Measurements from ENCODE around the gene TRIM3. TPM values are rescaled to one million over a fixed set of nuclear protein-coding genes. Genes with fewer than 3 reads are reported as not detected.

The TRIM3 gene
- total RNA-seq, 1 experiment from 2014 or later: 20.3 TPM

DNA sequence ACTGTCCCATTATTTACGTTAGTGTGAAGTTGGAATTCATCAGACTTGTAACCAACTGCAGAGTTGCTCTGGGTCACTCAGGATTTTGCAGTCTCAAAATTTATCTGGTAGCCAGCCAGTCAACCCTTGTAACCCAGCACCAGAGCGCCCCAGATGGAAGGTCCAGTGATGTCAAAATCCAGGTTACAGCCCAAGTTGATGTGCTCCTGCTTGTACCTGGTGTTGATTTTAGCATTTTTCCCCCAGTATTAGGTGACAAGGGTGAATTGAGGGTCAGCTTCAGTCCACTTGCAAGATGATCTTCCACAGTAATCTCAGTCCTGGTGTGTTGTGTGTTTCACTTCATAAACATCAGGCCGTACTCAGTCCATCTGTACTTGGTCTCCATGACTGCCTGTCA lies 15.1 kb upstream of the TRIM3 start:
- Histone ChIP-seq H3K9me3 (ENCODE audit: low read length) (no peaks in the 10 kb centered on the region), H3K9ac (ENCODE audit: low read length) (no peak overlapping the region), H3K4me2 (ENCODE audit: low read length) (no peak overlapping the region), H3K27me3 (ENCODE audit: low read length) (no peaks in the 10 kb centered on the region), H4K20me1 (ENCODE audit: low read length) (no peaks in the 10 kb centered on the region), H3F3A (ENCODE audit: low read length, unreplicated experiment) (no peaks in the 10 kb centered on the region), H3K79me2 (ENCODE audit: low read length) (peaks cover 7% of the 10 kb centered on the region), H3K9me2 (replicated peaks; ENCODE audit: low read length) (no peaks in the 10 kb centered on the region), H3K27ac (ENCODE audit: low read length) (no peak overlapping the region), H3K4me3 (ENCODE audit: low read length) (no peak overlapping the region), H3K36me3 (ENCODE audit: low read depth, low read length) (peaks cover 18% of the 10 kb centered on the region), H2AFZ (ENCODE audit: low read length) (no peak overlapping the region), H3K4me1 (ENCODE audit: insufficient read depth, low read length) (no peaks in the 10 kb centered on the region)
- ATAC-seq (no peak; the same call in 1 of the 2 replicates), DNase-seq (no peak)
- no TSS peak for BruUV-seq (replicated peaks)
- TF ChIP-seq EZH2 (IDR thresholded peaks at IDR 0.05; ENCODE audit: low read length, unreplicated experiment): no peak
- TF ChIP-seq EZH2phosphoT487 (IDR thresholded peaks at IDR 0.05; ENCODE audit: borderline replicate concordance, low read length): no peak
- TF ChIP-seq CTCF (conservative IDR thresholded peaks at IDR 0.05; ENCODE audit: low read depth, low read length): no peak
- intact Hi-C loops (cut with micrococcal nuclease): loop anchor here (2.0 kb wide), 1 partner anchor 14 kb away; no protein-coding TSS in a partner anchor
- ChIA-PET POLR2A (ENCODE audit: unreplicated experiment) (no interaction called here), CTCF (no interaction called here)

GRCh38 chr11:6488342-6488741 lies 14.6 kb upstream of the TRIM3 start:
- Histone ChIP-seq H4K20me1 (ENCODE audit: low read length) (no peaks in the 10 kb centered on the region), H3K9me3 (ENCODE audit: low read length) (no peaks in the 10 kb centered on the region), H3K4me3 (ENCODE audit: low read length) (no peak overlapping the region), H3K27me3 (ENCODE audit: low read length) (no peaks in the 10 kb centered on the region), H3K36me3 (ENCODE audit: low read depth, low read length) (peaks cover 23% of the 10 kb centered on the region), H3F3A (ENCODE audit: low read length, unreplicated experiment) (no peaks in the 10 kb centered on the region), H3K4me2 (ENCODE audit: low read length) (no peak overlapping the region), H3K4me1 (ENCODE audit: insufficient read depth, low read length) (no peaks in the 10 kb centered on the region), H3K9me2 (replicated peaks; ENCODE audit: low read length) (no peaks in the 10 kb centered on the region), H3K79me2 (ENCODE audit: low read length) (peaks cover 12% of the 10 kb centered on the region), H3K9ac (ENCODE audit: low read length) (no peak overlapping the region), H3K27ac (ENCODE audit: low read length) (no peak overlapping the region), H2AFZ (ENCODE audit: low read length) (no peak overlapping the region)
- POLR2A ChIA-PET (ENCODE audit: unreplicated experiment): no interaction called here
- intact Hi-C loops (cut with micrococcal nuclease): loop anchor here (2.0 kb wide), 1 partner anchor 14 kb away; no protein-coding TSS in a partner anchor
- CTCF ChIA-PET: no interaction called here
- DNase-seq (no peak), ATAC-seq (no peak)
- no peak for TF ChIP-seq CTCF (conservative IDR thresholded peaks at IDR 0.05; ENCODE audit: low read depth, low read length)
- TF ChIP-seq EZH2 (IDR thresholded peaks at IDR 0.05; ENCODE audit: low read length, unreplicated experiment): no peak
- TF ChIP-seq EZH2phosphoT487 (IDR thresholded peaks at IDR 0.05; ENCODE audit: borderline replicate concordance, low read length): no peak
- BruUV-seq (replicated peaks): no TSS peak

GRCh38 chr11:6486938-6487337 lies 13.2 kb upstream of the TRIM3 start:
- BruUV-seq (replicated peaks): no TSS peak
- ChIA-PET CTCF (no interaction called here), POLR2A (ENCODE audit: unreplicated experiment) (no interaction called here)
- Histone ChIP-seq H3K9ac (ENCODE audit: low read length) (no peak overlapping the region), H3K79me2 (ENCODE audit: low read length) (peaks cover 26% of the 10 kb centered on the region), H3K4me2 (ENCODE audit: low read length) (no peak overlapping the region), H3K36me3 (ENCODE audit: low read depth, low read length) (peaks cover 34% of the 10 kb centered on the region), H3K9me2 (replicated peaks; ENCODE audit: low read length) (no peaks in the 10 kb centered on the region), H3F3A (ENCODE audit: low read length, unreplicated experiment) (no peaks in the 10 kb centered on the region), H3K27me3 (ENCODE audit: low read length) (no peaks in the 10 kb centered on the region), H3K4me3 (ENCODE audit: low read length) (no peak overlapping the region), H3K27ac (ENCODE audit: low read length) (no peak overlapping the region), H3K9me3 (ENCODE audit: low read length) (no peaks in the 10 kb centered on the region), H3K4me1 (ENCODE audit: insufficient read depth, low read length) (peaks cover 7% of the 10 kb centered on the region), H2AFZ (ENCODE audit: low read length) (no peak overlapping the region), H4K20me1 (ENCODE audit: low read length) (no peaks in the 10 kb centered on the region)
- DNase-seq: no peak
- TF ChIP-seq EZH2 (IDR thresholded peaks at IDR 0.05; ENCODE audit: low read length, unreplicated experiment): no peak
- TF ChIP-seq EZH2phosphoT487 (IDR thresholded peaks at IDR 0.05; ENCODE audit: borderline replicate concordance, low read length): no peak
- no peak for TF ChIP-seq CTCF (conservative IDR thresholded peaks at IDR 0.05; ENCODE audit: low read depth, low read length)
- intact Hi-C loops (cut with micrococcal nuclease): no loop called here
- ATAC-seq: no peak

Measured in PC-3 (cell line).